Pulmonary artery endothelial cell (primary cell): Measurements from ENCODE around the gene ARHGAP24. TPM values are rescaled to one million over a fixed set of nuclear protein-coding genes. Genes with fewer than 3 reads are reported as not detected.

ENCODE experiments used
- DNase-seq: peaks from one replicate; pipeline ENCODE4 v3.0.0-alpha.2; 2011; ENCODE audit warnings: low read depth, low spot score
- total RNA-seq: library from RNA; depleted of rRNA; stranded (reverse); fragments of >200 nt; gene quantifications from 2 replicates; pipeline ENCODE4 v1.2.3, GENCODE V29; 2014

Gene ARHGAP24
- total RNA-seq, 1 donor from 2014 or later, result 127 TPM

DNA sequence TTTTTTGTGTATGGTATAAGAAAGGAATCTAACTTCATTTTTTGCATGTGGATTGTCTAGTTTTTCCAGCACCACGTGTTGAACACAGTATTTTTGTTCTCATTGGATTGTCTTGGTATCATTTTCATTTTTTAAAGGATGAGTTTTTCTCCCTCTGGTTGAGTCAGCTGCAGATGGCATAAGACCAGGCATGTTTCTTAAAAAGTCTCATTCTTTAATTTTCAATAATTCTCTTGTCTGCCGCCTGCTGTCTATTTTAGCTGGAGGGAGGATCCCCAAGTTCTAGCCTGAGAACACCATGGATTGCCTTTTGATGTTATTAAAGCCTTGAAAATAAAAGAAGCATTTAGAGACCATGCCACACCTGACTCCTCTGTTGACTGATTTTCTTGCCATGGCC lies 263.8 kb downstream of the ARHGAP24 start:
- DNase-seq, result no peak

DNA sequence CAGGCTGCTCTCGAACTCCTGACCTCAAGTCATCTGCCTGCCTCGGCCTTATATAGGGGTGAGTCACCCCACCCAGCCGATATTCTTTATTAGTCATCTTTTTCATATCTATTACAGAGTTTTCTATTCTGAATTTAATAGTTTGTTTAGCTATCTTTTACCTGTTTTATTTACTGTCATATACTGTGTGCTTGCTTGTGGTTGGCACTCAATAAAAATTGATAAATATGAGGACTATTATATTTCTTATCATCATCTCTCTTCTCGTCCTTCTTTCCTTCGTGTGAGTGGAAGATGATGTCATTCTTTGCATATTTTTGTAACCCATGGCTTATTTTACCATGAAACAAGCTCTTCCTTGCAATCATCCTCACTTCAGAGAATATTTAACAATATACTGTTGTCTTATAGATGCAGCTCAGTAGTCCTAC lies 265.5 kb downstream of the ARHGAP24 start:
- DNase-seq, result no peak

DNA sequence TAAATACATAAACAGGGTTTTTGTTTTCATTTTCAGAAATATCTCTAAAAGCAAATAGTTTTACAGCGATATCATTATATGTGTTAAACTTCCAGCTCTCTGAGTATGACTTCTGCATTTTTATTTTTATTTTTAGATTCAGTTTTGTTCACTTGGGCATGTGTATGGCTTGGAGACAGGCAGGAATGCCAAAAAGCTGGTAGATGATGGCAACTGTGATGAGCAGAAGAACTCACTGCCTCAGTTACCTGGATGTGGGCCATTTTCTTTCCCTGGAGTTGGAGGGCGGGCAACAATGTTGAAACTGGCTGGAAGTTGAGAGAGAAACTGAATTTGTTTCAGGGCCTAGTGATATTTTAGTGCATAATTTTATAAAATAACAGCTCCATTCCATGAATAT lies 266.4 kb downstream of the ARHGAP24 start:
- no peak for DNase-seq

DNA sequence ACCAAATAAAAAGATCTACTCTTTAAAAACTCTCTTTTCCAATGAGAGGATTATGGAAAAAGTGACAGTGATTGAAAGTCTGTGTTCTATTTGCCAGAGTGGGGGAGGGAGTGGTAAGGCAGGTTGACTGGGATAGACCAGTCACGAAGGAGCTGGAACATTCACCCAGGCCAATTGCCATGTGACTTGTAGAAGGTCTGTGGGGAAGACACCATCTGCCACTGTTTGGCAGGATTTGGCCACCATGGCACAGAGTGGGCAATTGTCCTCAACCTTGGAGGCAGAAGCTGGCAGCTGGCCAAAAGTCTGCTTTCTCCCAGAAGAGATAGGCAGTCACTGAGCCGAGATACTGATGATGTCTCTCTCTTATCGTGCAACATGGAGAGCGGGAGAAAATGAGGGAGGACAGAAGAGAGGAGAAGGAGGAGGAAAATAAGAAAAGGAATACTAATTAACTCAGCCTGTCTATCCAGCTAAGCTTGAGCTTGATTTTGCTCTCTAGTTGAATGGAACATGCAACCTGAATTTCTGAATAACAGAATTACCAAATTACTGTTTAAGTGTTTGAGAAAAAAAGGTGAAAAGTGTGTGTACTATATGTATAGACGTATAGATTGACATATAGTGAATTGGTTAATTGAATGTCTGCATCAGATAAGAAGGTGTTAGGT lies 267.1 kb downstream of the ARHGAP24 start:
- DNase-seq, result no peak

DNA sequence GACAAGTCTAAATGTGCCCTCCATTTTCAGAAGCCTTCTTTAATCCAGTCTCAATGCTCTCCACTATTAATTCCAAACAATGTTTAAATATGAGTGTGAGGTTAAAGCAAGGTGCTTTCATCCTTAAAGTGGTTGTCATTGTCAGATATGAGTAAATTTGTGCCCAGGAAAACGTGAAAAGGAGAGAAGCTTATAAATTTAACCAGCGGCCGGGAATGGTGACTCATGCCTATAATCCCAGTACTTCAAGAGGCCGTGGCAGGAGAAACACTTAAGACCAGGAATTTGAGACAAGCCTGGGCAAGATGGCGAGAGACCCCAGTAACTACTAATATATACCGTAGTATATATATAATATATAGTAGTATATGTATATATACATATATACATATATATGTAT lies 270.0 kb downstream of the ARHGAP24 start:
- no peak for DNase-seq

- DNase-seq, result no peak
Observed at GRCh38 chr4:85745939-85746338, 271.0 kb downstream of the ARHGAP24 start.

- peak; percentile 46 for DNase-seq
Observed at GRCh38 chr4:85747882-85748491, 273.0 kb downstream of the ARHGAP24 start.

DNA sequence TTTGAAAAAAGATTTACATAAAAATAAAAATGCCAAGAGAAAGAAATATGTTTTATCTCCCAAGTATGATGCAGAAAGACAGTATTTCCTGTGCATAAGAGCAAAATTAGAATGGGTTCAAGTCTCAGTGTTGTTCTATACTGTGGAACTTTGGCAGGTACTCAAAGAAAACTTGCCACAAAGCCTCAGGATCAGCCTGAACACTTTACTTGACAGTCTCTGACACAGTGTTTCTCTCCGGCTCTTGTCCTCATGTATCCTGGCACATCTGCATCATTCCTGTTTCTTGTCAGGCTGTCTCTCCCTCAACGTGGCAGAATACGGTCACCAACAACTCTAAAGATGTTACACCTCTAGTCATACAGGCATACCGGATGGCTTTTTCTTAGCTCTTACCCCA lies 273.7 kb downstream of the ARHGAP24 start:
- DNase-seq, result no peak

DNA sequence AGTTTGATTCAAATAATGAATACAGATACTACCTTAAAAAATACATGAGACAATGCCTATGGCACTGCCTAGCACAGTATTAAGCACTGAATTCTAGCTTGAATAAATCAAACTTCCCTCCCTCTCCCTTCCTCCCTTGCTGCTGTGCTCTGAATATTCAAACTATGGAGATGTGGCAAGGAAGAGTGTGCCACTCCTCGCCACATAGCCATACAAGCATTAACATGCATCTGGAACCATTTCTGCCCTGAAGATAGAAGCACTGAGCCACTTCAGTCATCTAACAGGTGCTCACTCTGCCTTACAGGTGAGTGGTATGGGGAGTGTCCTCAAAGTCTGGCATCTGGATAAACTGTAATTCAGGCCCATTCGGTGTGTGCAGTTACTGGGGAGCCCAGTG lies 276.9 kb downstream of the ARHGAP24 start:
- no peak for DNase-seq

- DNase-seq, result no peak
Observed at GRCh38 chr4:85755285-85755684, 280.3 kb downstream of the ARHGAP24 start.

DNA sequence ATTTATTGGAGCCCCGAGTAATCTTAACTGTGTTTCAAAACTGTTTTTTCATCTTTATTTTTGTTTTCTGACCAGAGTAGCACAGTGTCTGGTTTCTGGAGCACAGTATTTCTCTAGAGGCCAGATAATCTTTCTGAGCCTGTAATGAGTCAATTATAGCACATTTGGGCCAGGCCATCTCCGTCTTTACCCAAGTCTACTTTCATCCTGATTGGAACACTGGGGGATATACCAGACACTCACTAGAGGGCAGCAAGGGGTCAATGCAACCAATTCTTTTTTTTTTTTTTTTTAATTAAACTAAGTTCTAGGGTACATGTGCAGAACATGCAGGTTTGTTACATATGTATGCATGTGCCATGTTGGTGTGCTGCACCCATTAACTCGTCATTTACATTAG lies 282.0 kb downstream of the ARHGAP24 start:
- no peak for DNase-seq

- no peak for DNase-seq
Observed at GRCh38 chr4:85759388-85759787, 284.4 kb downstream of the ARHGAP24 start.

DNA sequence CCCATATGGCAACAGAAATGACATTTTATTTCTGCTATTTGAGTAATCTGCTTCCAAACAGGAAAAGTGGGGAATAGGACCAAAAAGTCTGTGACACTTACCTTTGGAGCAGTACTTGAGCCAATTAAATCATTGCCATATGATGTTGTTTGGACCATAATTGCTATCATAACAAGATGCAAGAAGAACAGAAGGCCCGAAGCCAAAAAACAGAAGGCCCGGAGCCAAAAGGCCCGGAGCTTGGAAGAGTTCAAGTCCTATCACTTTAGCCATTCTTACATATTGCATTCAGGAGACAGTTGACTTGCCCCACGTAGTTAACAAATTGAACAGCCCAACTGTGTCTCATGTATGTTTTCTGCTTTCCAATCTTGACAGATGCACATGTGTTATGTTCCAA lies 285.6 kb downstream of the ARHGAP24 start:
- no peak for DNase-seq

DNA sequence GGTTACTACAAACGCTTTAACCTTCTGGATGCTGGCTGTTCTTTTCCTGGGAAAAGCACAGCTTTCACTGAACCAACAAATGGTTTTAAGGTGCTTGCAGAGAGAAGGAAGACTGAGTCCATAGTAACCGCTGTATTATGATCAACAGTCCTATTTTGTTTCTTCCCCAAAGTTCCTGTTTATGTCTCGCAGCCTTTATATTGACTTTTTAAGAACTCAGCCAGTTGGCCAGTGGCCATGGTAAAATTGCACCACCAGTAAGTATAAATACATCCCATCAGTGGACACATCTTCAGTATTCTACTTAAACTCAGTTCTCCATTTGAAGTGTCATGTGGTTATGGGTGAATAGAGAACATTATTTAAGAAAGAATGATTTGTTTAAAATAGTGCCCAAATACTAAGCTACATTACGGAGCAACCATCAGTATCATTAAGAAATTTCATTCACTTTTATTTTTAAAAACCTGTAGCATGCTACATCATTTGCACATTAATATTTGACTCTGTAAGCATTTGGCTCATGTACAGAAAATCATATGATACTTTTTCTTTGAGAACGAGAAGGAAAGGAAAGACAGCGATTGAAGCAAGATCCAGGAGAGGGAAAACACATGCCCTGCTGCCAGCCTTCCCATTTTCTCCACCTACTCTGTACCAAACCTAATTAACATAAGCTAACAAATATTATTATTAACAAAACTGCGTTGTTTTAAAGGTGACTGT lies 287.0 kb downstream of the ARHGAP24 start:
- DNase-seq, result peak; percentile 88

DNA sequence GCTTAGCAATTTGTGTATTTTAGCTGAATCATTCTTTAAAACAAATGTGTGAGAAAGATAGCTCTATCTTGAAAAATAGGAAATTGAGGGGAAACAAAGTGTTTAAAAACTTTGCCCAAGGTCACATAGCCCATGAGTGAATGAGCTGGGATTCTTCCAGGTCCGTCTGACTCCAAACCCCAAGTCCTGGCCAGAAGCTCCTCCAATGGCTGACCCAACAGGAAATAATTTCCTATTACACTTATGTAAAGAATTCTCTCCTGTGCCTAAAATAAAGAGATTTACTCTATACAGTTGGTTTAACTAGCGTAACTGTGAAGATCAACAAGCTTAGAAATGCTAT lies 287.6 kb downstream of the ARHGAP24 start:
- DNase-seq, result peak; percentile 96

- no peak for DNase-seq
Observed at GRCh38 chr4:85763202-85763601, 288.3 kb downstream of the ARHGAP24 start.

DNA sequence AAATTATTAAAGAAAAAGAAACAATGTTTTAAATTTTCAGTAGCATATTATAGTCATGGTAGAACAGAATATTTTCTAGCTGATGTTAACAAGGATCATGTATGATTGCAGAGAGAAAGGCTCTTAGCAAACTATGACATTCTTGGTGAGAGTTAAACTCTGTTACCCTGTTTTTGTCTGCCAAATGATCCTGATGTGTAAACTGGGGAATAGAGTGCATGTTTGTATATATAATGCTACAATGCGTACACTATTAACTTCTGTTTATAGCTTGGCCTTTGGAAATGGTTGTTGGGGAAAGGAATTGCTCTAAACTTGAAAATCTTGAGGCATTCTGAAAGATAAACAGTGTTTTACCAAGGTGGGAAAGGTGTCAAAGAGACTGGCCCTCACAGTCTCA lies 292.7 kb downstream of the ARHGAP24 start:
- no peak for DNase-seq

GRCh38 chr4:85769009-85769408 lies 294.1 kb downstream of the ARHGAP24 start:
- no peak for DNase-seq

DNA sequence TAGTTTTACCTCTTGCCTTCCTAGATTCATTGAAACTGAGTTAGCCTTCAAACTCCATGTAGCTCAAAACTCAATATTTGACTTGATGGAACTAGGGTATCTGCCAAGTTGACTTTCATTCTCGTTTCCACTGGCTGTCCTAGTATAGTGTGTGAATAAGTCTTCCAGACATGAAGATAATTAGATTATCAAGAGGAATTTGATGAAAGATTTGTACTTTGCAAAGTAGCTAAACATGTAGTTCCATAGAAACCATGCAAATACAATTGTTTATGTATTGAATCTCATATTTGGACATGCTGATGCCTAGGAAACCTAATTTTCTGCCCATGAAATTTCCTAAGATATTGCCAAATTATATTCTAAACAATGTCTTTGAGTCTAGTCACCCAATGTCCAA lies 297.5 kb downstream of the ARHGAP24 start:
- no peak for DNase-seq

GRCh38 chr4:85773372-85773771 lies 298.4 kb downstream of the ARHGAP24 start:
- DNase-seq, result no peak

DNA sequence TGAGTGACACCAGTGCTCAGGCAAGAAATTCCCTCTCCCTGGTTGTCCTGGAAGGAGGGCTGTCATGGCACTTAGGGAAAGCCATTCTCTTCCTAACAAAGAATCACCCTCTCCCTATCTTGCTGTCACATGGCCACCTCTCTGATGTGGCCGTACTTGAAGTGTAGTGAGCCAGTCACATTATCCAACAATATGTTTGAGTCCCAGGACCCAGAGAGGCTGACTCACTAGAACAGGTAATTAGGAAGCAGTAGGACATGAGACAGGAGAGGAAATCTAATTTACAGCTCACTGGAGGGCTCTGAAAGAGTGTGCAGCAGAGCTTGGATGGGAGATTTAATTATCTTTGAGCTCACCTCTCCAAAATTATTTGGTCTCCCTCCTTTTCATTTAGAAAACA lies 299.1 kb downstream of the ARHGAP24 start:
- DNase-seq, result no peak

DNA sequence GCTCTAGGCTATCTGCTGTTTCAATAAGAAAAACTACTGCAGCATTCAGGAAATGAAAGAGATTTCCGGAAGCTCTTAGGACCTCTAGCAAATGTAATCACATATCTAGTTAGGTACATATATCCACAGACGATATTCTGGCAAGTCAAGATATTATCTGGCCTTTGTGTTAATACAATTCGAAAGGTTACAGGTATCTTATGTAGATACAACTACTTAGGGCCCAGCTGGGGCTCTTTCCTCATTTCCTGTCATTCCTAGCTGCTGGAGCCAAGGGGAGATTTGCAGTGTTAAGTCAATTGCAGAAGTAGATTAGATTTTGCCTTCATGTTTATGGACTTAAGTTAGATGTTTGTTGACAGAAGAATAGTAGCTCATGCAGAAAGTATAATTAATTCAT lies 299.5 kb downstream of the ARHGAP24 start:
- DNase-seq, result no peak

DNA sequence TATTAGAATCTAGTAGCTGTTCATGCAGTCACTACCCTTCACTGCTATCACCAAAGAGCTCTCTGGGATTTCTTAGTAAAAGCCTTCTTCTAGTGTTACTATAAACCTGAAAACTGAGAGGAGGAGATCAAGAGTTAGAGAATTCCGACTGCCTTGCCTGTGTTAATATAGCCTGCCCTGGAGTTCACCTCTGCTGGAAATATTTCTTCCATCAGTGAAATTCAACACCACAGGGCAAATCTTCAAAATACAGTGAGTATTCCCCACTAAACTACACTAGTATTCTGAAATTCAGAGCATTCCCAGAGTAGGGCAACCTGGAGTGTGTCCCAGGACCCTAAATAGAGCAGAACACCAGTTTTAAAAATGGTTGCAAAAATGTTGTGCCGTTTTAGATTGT lies 301.1 kb downstream of the ARHGAP24 start:
- no peak for DNase-seq
